GM13976 (cell line): ENCODE results near the gene ADGRD1.

Experiments used
- DNase-seq: peaks from one replicate; pipeline ENCODE4 v3.0.0; 2012; ENCODE audit warnings: low spot score
- CTCF ChIP-seq: IDR thresholded peaks from 2 replicates; pipeline ENCODE4 v1.5.1; 2012; ENCODE audit warnings: borderline replicate concordance, mild to moderate bottlenecking; ENCODE audit not compliant: insufficient read depth; ENCODE audit errors: extremely low read depth, missing control alignments, control extremely low read depth
- in situ Hi-C: fragments of 300-500 bp; cut with MboI; formaldehyde crosslinking; loops from one replicate; pipeline ENCODE4 v1.12.0; 2022; ENCODE audit warnings: low sequenced_read_pairs, mixed read lengths, inconsistent platforms; ENCODE audit not compliant: unreplicated experiment

Gene ADGRD1

DNA sequence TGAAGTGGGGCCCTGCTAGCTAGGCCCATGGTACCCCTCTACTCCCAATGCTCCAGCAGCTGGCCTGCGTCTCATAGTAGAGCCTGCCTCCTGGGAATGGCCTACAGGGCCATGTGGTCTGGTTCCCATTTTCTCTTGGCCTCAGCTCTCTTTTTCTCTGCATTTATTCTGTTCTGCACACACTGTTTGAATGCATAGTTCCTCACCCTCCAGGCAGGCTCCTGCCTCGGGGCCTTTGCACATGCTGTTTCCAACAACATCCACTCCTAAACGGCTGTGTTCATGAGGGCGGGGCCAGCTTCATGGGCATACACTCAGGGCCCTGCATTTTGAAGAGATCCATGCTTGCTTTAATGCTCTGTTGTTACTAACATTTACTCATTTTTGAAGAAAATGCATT is 204.0 kb downstream of the ADGRD1 start:
- no peak for DNase-seq
- in situ Hi-C loops = no loop called here
- TF ChIP-seq CTCF = no peak

GRCh38 chr12:131159660-131160059 is 206.0 kb downstream of the ADGRD1 start:
- DNase-seq = no peak
- in situ Hi-C loops = no loop called here
- TF ChIP-seq CTCF = no peak

GRCh38 chr12:131162113-131162512 is 208.4 kb downstream of the ADGRD1 start:
- DNase-seq = no peak
- in situ Hi-C loops = no loop called here
- no peak for TF ChIP-seq CTCF

GRCh38 chr12:131163189-131163738 is 209.6 kb downstream of the ADGRD1 start:
- in situ Hi-C loops = no loop called here
- no peak for TF ChIP-seq CTCF
- DNase-seq = no peak

GRCh38 chr12:131164096-131164872 is 210.6 kb downstream of the ADGRD1 start:
- no peak for TF ChIP-seq CTCF
- DNase-seq = no peak
- in situ Hi-C loops = no loop called here

GRCh38 chr12:131166717-131167116 is 213.0 kb downstream of the ADGRD1 start:
- TF ChIP-seq CTCF = no peak
- in situ Hi-C loops = no loop called here
- DNase-seq = no peak

- in situ Hi-C loops = no loop called here
- DNase-seq = no peak
- no peak for TF ChIP-seq CTCF
Measured at GRCh38 chr12:131167334-131167733, 213.6 kb downstream of the ADGRD1 start.
